Activated CD8-positive, alpha-beta memory T cell treated with anti-CD3 and anti-CD28 coated beads, Interleukin-2, amount 50 U/mL, for 1 hour (primary cell): Measurements from ENCODE around the gene CCP110.

Experiments used
- DNase-seq: peaks from one replicate; pipeline ENCODE4 v3.0.0-alpha.2; 2020; ENCODE audit errors: extremely low read depth

Gene CCP110

DNA sequence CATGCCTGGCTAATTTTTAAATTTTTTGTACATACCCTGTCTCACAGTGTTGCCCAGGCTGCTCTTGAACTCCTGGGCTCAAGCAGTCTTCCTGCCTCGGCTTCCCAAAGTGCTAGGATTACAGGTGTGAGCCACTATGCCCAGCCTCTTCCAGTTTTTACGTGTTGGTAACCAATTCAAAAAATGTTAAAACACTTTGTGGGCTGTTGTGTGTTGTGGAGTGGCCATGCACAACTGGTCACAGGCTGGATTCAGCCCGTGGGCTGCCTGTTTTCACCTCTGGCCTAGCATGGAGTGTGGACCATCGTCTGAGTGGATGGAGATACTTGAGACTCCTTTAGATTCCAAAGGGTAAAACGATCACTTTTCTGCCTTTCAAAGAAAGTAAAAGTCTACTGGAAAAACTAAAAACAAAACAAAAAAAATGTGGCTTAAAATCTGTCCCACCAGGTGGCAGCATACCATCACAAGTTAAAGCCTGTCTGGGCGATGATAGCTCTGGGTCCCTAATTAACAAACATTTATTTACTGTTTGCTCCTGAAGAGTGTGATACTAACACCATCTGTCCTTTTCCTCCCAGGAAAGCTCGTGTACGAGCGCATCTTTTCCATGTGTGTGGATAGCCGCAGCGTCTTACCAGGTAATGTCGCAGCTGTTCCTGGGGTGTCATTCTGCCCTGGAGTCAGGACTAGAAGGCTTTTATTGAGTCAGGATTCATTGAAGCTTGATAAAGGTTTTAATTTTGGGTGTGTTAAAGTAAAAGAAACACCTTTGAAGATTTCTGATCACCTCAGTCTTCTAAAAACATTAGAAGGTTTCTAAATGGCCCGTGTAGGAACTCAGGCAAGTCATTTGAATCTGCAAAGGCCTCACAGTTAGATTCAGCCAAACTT is 77.6 kb downstream of the CCP110 start:
- DNase-seq = no peak
